HG02852 (cell line): ENCODE results near the gene NARS2.
"Not testable (repeated sequence)": the region's sequence is repeated elsewhere in the genome, so short reads cannot be mapped to it uniquely, and the experiment has no call there.

Source experiments
- ATAC-seq: cut with Tn5 transposase; IDR thresholded peaks from one replicate; pipeline ENCODE4 v1.9.1; 2021; ENCODE audit warnings: mild to moderate bottlenecking, moderate library complexity; ENCODE audit not compliant: unreplicated experiment

The NARS2 gene

GRCh38 chr11:78576549-78577097 is 2.0 kb upstream of the NARS2 start:
- no peak for ATAC-seq

- ATAC-seq = no peak
These were observed 814 bp upstream of the NARS2 start for GRCh38 chr11:78575478-78575877.

GRCh38 chr11:78573681-78574080 is 983 bp downstream of the NARS2 start:
- no peak for ATAC-seq

- ATAC-seq = no peak
These were observed 1.4 kb downstream of the NARS2 start for GRCh38 chr11:78573271-78573670.

- ATAC-seq = no peak
These were observed 2.3 kb downstream of the NARS2 start for GRCh38 chr11:78572394-78572793.

- no peak for ATAC-seq
These were observed 4.6 kb downstream of the NARS2 start for GRCh38 chr11:78570031-78570430.

- ATAC-seq = no peak
These were observed 7.5 kb downstream of the NARS2 start for GRCh38 chr11:78567209-78567608.

GRCh38 chr11:78564490-78565467 is 9.9 kb downstream of the NARS2 start:
- no peak for ATAC-seq

- not testable (repeated sequence) for ATAC-seq
These were observed 10.6 kb downstream of the NARS2 start for GRCh38 chr11:78564037-78564436.

- ATAC-seq = not testable (repeated sequence)
These were observed 11.6 kb downstream of the NARS2 start for GRCh38 chr11:78563090-78563489.

GRCh38 chr11:78562398-78562797 is 12.3 kb downstream of the NARS2 start:
- no peak for ATAC-seq

- ATAC-seq = no peak
These were observed 13.7 kb downstream of the NARS2 start for GRCh38 chr11:78560826-78561484.

GRCh38 chr11:78560153-78560552 is 14.5 kb downstream of the NARS2 start:
- peak; percentile 69 for ATAC-seq

- no peak for ATAC-seq
These were observed 17.4 kb downstream of the NARS2 start for GRCh38 chr11:78557236-78557635.

GRCh38 chr11:78555592-78555991 is 19.1 kb downstream of the NARS2 start:
- ATAC-seq = no peak

- ATAC-seq = no peak
These were observed 21.8 kb downstream of the NARS2 start for GRCh38 chr11:78552881-78553280.

- ATAC-seq = not testable (repeated sequence)
These were observed 22.5 kb downstream of the NARS2 start for GRCh38 chr11:78552139-78552538.

GRCh38 chr11:78551066-78551465 is 23.6 kb downstream of the NARS2 start:
- no peak for ATAC-seq

GRCh38 chr11:78549624-78550409 is 24.8 kb downstream of the NARS2 start:
- ATAC-seq = no peak

GRCh38 chr11:78548911-78549590 is 25.6 kb downstream of the NARS2 start:
- ATAC-seq = no peak
